Panc1 (cell line): ENCODE measurements around the gene TEKT3.

Experiments used
- POLR2AphosphoS5 ChIP-seq: IDR thresholded peaks from 2 replicates; pipeline ENCODE4 v1.6.1; 2012; ENCODE audit warnings: mild to moderate bottlenecking, low read depth, low read length, moderate library complexity
- REST ChIP-seq, 2 experiments: IDR thresholded peaks; 2 replicates each; pipeline ENCODE4 v1.6.1; 2011 to 2012; ENCODE audit warnings: low read depth in 2 of 2, control low read depth in 1 of 2, low read length in 1 of 2, mild to moderate bottlenecking in 1 of 2, moderate library complexity in 1 of 2; ENCODE audit not compliant: insufficient read depth in 1 of 2
- SIN3A ChIP-seq: IDR thresholded peaks from 2 replicates; pipeline ENCODE4 v1.6.1; 2012; ENCODE audit warnings: low read depth, mild to moderate bottlenecking, low read length, moderate library complexity, borderline replicate concordance; ENCODE audit not compliant: insufficient read depth
- TCF7L2 ChIP-seq: IDR thresholded peaks from 2 replicates; pipeline ENCODE4 v1.6.1; 2011; ENCODE audit warnings: mild to moderate bottlenecking, low read depth, low read length, inconsistent platforms
- TF ChIP-seq, protein P1 (sequence below): fragments of 450-650 bp; IDR thresholded peaks from 2 replicates; pipeline ENCODE4 v1.5.1; 2017; ENCODE audit warnings: mild to moderate bottlenecking

DNA sequence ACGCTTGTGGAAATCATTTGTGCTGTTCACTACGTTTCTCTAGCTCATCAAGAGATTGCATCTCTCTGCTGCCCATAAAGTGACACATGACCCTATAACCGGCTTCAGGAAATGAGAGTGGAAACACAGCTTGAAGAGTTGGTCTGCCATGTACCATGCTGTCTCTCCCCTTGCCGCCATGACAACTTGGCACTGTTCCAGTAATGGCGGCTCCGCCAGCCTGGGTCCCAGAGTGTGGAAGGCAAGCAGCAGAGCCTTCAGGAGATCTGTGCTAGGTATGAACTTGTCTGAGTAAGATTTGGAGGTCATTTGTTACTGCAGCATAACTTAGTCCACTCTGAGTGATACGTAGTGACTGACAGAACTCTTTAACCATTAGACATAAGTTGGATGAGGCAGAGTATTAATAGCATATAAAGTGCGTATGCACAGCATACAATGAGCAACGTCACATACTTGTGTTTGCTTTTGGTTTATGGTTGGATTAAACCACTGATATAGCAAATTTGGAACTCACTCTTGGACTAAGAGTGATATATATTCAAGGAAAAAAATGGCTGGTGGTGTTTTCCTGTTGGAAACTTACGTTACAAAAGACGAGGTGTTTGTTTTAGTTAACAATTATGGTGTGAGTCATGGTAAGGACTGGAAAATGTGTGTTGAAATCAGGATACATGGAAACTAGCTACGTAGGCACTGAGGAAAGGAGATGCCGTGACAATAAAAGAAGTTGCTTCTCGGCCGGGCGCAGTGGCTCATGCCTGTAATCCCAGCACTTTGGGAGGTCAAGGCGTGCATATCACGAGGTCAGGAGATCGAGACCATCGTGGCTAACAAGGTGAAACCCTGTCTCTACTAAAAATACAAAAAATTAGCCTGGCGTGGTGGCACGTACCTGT lies 51.9 kb downstream of the TEKT3 start:
- TF ChIP-seq SIN3A (no peak), REST (IDR thresholded peaks at IDR 0.05; ENCODE audit: insufficient read depth in 1 of 2, low read depth in 2 of 2, low read length in 1 of 2) (no peak), POLR2AphosphoS5 (no peak), TCF7L2 (no peak)
- TF ChIP-seq, protein P1, sequence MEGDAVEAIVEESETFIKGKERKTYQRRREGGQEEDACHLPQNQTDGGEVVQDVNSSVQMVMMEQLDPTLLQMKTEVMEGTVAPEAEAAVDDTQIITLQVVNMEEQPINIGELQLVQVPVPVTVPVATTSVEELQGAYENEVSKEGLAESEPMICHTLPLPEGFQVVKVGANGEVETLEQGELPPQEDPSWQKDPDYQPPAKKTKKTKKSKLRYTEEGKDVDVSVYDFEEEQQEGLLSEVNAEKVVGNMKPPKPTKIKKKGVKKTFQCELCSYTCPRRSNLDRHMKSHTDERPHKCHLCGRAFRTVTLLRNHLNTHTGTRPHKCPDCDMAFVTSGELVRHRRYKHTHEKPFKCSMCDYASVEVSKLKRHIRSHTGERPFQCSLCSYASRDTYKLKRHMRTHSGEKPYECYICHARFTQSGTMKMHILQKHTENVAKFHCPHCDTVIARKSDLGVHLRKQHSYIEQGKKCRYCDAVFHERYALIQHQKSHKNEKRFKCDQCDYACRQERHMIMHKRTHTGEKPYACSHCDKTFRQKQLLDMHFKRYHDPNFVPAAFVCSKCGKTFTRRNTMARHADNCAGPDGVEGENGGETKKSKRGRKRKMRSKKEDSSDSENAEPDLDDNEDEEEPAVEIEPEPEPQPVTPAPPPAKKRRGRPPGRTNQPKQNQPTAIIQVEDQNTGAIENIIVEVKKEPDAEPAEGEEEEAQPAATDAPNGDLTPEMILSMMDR: no peak
